HL-60 (cell line): Measurements from ENCODE around the gene TELO2.
"Not testable (repeated sequence)": the region's sequence is repeated elsewhere in the genome, so short reads cannot be mapped to it uniquely, and the experiment has no call there.

Source experiments
- DNase-seq, 2 experiments: peaks; one replicate each; pipeline ENCODE4 v3.0.0-alpha.2; 2010 to 2020; ENCODE audit warnings: low read depth in 1 of 2, low spot score in 1 of 2
- H3K27ac ChIP-seq: fragments of 250-450 bp; sonication (Bioruptor Pico); replicated peaks from 2 replicates; pipeline ENCODE4 v1.5.1; 2020; ENCODE audit warnings: mild to moderate bottlenecking, moderate library complexity
- H3K27me3 ChIP-seq: fragments of 250-450 bp; sonication (Bioruptor Pico); 2 replicates; pipeline ENCODE4 v1.5.1; 2021; ENCODE audit warnings: mild to moderate bottlenecking, moderate library complexity; ENCODE audit not compliant: insufficient read depth, poor library complexity, severe bottlenecking
- H3K4me3 ChIP-seq: replicated peaks from 2 replicates; pipeline ENCODE4 v1.5.1; 2011; ENCODE audit warnings: mild to moderate bottlenecking, control low read depth, low read length; ENCODE audit not compliant: insufficient read depth
- GABPA ChIP-seq: IDR thresholded peaks from 2 replicates; pipeline ENCODE4 v1.6.1; 2012; ENCODE audit warnings: low read depth
- POLR2AphosphoS5 ChIP-seq: IDR thresholded peaks from 2 replicates; pipeline ENCODE4 v1.6.1; 2012; ENCODE audit warnings: low read depth
- SPI1 ChIP-seq: IDR thresholded peaks from 2 replicates; pipeline ENCODE4 v1.6.1; 2012; ENCODE audit warnings: low read depth, mild to moderate bottlenecking, borderline replicate concordance
- TF ChIP-seq, protein P1 (sequence below): IDR thresholded peaks from one replicate; pipeline ENCODE4 v1.5.1; 2011; ENCODE audit warnings: low read length, control low read depth, inconsistent platforms; ENCODE audit not compliant: insufficient read depth
- TF ChIP-seq, protein P2 (sequence below): IDR thresholded peaks from 2 replicates; pipeline ENCODE4 v1.6.1; 2012; ENCODE audit warnings: low read depth; ENCODE audit not compliant: insufficient replicate concordance

Gene TELO2

DNA sequence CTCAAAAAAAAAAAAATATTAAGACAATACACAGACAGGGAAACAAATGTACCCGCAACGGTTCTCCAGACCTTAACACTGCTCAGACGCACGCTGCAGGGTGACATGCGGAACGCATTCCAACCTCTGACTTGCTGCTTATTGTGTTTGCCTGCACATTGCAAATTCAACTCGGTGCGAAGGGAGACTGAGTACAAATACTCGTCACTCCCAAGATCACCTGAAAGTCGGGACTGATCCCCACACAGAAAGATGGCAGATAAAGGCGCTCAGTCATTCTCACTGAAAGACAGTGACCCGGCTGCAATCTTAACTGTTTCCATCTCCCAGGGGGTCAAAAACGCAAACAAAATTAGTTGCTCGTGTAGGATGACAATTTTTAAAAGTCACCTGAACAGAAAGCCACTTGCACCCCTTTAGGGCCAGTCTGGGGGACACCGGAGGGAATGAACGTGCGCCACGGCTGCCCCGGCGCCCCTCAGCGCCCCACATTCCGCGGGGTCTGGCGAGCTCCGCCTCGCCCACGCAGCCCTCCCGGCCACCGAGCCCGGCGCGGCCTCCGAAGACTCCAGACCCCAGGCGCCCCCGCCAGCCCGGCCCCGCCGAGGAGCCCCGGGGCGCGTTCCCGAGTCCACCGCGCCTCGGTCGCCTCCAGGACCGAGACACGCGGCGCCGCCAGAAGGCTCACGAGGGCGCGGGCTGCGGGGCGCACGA lies 18.9 kb upstream of the TELO2 start:
- peak; percentile 9 to 30 for DNase-seq
- peak overlapping the region; percentile 99 for H3K27ac ChIP-seq

DNA sequence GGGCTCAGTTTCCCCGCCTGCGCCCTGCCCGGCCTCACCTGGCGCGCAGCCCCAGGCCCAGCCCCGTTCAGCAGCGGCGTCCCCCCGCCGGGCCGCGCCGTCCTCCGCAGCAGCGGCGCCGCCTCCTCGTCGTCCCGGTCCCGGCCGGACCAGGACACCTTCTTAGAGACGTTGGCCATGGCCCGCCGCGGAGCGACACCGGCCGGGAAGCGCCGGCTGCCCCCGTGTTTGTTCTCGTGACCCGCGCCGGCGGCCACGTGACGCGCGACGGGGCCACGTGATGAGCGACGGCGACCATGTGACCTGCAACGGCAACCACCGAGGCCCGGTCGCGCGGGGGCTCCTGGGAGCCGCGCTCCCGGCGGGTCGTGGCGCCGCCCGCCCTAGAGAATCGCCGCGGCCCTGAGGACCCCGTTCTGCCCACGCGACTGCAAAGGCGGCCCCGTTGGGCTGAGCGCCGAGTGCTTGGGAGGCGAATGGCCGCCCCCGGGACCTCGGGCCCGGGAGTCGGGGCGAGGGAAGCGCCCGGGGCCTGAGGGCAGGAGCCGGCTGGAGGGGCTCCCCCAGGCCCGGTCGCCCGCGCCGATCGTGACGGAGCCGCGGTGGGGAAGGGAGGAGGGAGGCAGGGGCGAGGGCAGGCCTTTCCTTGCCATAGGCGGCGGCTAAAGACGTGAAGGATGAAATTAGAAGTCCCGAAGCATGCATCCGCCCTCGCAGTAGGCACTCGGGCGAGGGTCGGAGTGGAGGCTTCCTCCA lies 18.2 kb upstream of the TELO2 start, which contains the start of gene CLCN7:
CLCN7 (minus strand) TSS at position 233 of the 756 bp plus-strand sequence; CDS start at position 179, 54 bp downstream.
- TF ChIP-seq GABPA (no peak), POLR2AphosphoS5 (peak; percentile 43; the same call in 1 of the 2 replicates)
- Histone ChIP-seq H3K27ac (peak within 1 kb of the TSS; percentile 99), H3K4me3 (peak within 1 kb of the TSS; percentile 73), H3K27me3 (no peaks in the 10 kb centered on the region)
- peak; percentile 88 to 97 for DNase-seq

More for the DNA sequence above, 18.9 kb upstream of the TELO2 start:
- Histone ChIP-seq H3K4me3 (peak overlapping the region; percentile 73), H3K27me3 (no peaks in the 10 kb centered on the region)
- TF ChIP-seq SPI1 (no peak), POLR2AphosphoS5 (peak; percentile 52; the same call in 1 of the 2 replicates), GABPA (no peak)

DNA sequence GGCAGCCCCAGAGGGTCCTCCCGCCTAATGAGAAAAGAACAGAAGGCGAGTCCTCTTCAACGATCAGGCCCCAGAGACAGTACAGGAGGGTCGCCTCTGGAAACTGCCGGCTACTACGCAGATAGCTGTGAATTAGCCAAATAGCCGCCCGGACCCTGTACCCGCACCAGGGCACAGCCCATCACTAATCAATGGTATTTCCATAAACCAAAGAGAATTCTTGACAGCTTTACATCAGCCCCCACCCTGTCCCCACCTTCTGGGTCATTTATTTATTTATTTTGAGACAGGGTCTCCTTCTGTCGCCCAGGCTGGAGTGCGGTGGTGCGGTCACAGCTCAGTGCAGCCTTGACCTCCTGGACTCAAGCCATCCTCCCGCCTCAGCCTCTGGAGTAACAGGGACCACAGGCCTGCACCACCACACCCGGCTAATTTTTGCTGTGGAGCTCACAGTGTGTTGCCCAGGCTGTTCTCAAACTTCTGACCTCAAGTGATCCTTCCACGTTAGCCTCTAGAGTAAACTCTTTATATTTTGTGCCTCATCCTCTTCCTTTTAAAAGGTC lies 17.5 kb upstream of the TELO2 start:
- H3K27me3 ChIP-seq, result no peaks in the 10 kb centered on the region
- no peak for TF ChIP-seq SPI1
- TF ChIP-seq POLR2AphosphoS5, result no peak
- TF ChIP-seq, protein P1, sequence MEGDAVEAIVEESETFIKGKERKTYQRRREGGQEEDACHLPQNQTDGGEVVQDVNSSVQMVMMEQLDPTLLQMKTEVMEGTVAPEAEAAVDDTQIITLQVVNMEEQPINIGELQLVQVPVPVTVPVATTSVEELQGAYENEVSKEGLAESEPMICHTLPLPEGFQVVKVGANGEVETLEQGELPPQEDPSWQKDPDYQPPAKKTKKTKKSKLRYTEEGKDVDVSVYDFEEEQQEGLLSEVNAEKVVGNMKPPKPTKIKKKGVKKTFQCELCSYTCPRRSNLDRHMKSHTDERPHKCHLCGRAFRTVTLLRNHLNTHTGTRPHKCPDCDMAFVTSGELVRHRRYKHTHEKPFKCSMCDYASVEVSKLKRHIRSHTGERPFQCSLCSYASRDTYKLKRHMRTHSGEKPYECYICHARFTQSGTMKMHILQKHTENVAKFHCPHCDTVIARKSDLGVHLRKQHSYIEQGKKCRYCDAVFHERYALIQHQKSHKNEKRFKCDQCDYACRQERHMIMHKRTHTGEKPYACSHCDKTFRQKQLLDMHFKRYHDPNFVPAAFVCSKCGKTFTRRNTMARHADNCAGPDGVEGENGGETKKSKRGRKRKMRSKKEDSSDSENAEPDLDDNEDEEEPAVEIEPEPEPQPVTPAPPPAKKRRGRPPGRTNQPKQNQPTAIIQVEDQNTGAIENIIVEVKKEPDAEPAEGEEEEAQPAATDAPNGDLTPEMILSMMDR, result no peak
- TF ChIP-seq, protein P2, sequence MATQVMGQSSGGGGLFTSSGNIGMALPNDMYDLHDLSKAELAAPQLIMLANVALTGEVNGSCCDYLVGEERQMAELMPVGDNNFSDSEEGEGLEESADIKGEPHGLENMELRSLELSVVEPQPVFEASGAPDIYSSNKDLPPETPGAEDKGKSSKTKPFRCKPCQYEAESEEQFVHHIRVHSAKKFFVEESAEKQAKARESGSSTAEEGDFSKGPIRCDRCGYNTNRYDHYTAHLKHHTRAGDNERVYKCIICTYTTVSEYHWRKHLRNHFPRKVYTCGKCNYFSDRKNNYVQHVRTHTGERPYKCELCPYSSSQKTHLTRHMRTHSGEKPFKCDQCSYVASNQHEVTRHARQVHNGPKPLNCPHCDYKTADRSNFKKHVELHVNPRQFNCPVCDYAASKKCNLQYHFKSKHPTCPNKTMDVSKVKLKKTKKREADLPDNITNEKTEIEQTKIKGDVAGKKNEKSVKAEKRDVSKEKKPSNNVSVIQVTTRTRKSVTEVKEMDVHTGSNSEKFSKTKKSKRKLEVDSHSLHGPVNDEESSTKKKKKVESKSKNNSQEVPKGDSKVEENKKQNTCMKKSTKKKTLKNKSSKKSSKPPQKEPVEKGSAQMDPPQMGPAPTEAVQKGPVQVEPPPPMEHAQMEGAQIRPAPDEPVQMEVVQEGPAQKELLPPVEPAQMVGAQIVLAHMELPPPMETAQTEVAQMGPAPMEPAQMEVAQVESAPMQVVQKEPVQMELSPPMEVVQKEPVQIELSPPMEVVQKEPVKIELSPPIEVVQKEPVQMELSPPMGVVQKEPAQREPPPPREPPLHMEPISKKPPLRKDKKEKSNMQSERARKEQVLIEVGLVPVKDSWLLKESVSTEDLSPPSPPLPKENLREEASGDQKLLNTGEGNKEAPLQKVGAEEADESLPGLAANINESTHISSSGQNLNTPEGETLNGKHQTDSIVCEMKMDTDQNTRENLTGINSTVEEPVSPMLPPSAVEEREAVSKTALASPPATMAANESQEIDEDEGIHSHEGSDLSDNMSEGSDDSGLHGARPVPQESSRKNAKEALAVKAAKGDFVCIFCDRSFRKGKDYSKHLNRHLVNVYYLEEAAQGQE, result no peak
- no peak for TF ChIP-seq GABPA
- no peak for DNase-seq
- H3K4me3 ChIP-seq, result peak overlapping the region; percentile 73
- H3K27ac ChIP-seq, result peak overlapping the region; percentile 81

DNA sequence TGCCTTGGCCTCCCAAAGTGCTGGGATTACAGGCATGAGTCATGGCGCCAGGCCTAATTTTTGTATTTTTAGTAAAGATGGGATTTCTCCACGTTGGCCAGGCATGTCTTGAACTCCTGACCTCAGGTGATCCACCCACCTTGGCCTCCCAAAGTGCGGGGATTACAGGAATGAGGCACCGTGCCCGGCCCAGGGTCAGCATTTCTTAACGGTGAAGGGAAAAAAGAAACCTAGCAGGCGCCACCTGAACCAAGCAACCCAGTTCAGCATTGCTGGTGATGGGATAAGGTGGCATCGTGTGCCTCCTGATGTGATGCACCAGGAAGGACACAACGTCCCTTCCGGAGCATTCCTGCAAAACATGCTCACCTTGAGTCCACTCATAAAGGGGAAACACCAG lies 16.1 kb upstream of the TELO2 start:
- DNase-seq, result no peak
- TF ChIP-seq GABPA (no peak), POLR2AphosphoS5 (no peak), SPI1 (no peak)
- TF ChIP-seq, protein P2, result no peak
- TF ChIP-seq, protein P1, result no peak
- H3K4me3 ChIP-seq, result no peak overlapping the region
- no peaks in the 10 kb centered on the region for H3K27me3 ChIP-seq
- H3K27ac ChIP-seq, result no peak overlapping the region

DNA sequence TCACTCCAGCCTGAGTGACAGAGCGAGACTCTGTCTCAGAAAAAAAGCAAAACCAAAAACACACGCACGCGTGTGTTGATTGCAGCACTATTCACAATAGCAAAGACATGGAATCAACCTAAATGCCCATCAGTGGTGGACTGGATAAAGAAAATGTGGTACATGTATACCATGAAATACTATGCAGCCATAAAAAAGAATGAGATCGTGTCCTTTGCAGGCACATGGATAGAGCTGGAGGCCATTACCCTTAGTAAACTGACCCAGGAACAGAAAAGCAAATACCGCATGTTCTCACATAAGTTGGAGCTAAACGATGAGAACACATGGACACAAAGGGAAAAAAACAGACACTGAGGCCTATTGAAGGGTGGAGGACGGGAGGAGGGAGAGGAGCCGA lies 14.2 kb upstream of the TELO2 start:
- not testable (repeated sequence) for H3K27me3 ChIP-seq, DNase-seq, H3K4me3 ChIP-seq, H3K27ac ChIP-seq
